Endothelial cell of umbilical vein (primary cell): ENCODE measurements around the gene PLAAT2. TPM values are rescaled to one million over a fixed set of nuclear protein-coding genes. Genes with fewer than 3 reads are reported as not detected.
"Not testable (repeated sequence)": the region's sequence is repeated elsewhere in the genome, so short reads cannot be mapped to it uniquely, and the experiment has no call there.

ENCODE experiments used
- BruUV-seq: library from RNA; stranded (reverse); fragments of 400-500 nt; replicated peaks from 2 replicates; lab custom pipeline; 2021; lab: Mats Ljungman, UMichigan
- CTCF ChIA-PET: fragments of 300-600, 350-600 bp; sonication (Branson Sonifier 250); formaldehyde crosslinking; loops from one replicate; lab custom pipeline; 2021; ENCODE audit warnings: antibody characterized with exemption, inconsistent platforms; lab: Charles Lee
- POLR2A ChIA-PET: fragments of 300-600, 350-600 bp; sonication (Branson Sonifier 250); formaldehyde crosslinking; loops from one replicate; lab custom pipeline; 2021; ENCODE audit warnings: antibody characterized with exemption, inconsistent platforms; lab: Charles Lee
- DNase-seq: peaks from one replicate; pipeline ENCODE4 v3.0.0-alpha.2; 2011; ENCODE audit warnings: low read depth, low spot score
- FAIRE-seq: peaks from 2 replicates; lab custom pipeline; 2011; peaks lifted over from hg19 to GRCh38; lab: Jason Lieb, UNC
- H2AFZ ChIP-seq: 2 replicates; pipeline ENCODE4 v1.6.0; 2012; ENCODE audit warnings: low read depth, low read length, control low read depth, inconsistent platforms
- H3K27ac ChIP-seq: 2 replicates; pipeline ENCODE4 v1.5.1; 2011; ENCODE audit warnings: low read depth, mild to moderate bottlenecking, control low read depth, low read length, moderate library complexity; ENCODE audit not compliant: insufficient read depth
- H3K27me3 ChIP-seq, 2 experiments: 2 replicates each; pipeline versions ENCODE4 v1.6.0 to v1.6.1; 2011; ENCODE audit warnings: low read length in 2 of 2, mixed read lengths in 1 of 2; ENCODE audit not compliant: control insufficient read depth in 2 of 2, insufficient read depth in 2 of 2
- H3K36me3 ChIP-seq, 2 experiments: 2 replicates in 1 of 2; 3 replicates in 1 of 2; pipeline ENCODE4 v1.5.1; 2011; ENCODE audit warnings: low read length in 2 of 2, mild to moderate bottlenecking in 1 of 2, moderate library complexity in 1 of 2; ENCODE audit not compliant: control insufficient read depth in 2 of 2, insufficient read depth in 2 of 2; ENCODE audit errors: extremely low read depth in 1 of 2
- H3K4me1 ChIP-seq: 3 replicates; pipeline ENCODE4 v1.5.1; 2011; ENCODE audit warnings: mild to moderate bottlenecking, low read length; ENCODE audit not compliant: control insufficient read depth, insufficient read depth; ENCODE audit errors: extremely low read depth
- H3K4me2 ChIP-seq: 2 replicates; pipeline ENCODE4 v1.6.1; 2011; ENCODE audit warnings: low read length, control low read depth, mixed read lengths; ENCODE audit not compliant: insufficient read depth
- H3K4me3 ChIP-seq, 3 experiments: fragments of 200-600 bp in 1 of 3; sonication (generic), shearing (Covaris generic) in 1 of 3; replicated peaks in 1 of 3; 2 replicates each; pipeline ENCODE4 v1.5.1; 2011 to 2016; ENCODE audit warnings: control low read depth in 3 of 3, low read length in 3 of 3, mild to moderate bottlenecking in 2 of 3, inconsistent platforms in 1 of 3, low read depth in 1 of 3, moderate library complexity in 1 of 3; ENCODE audit not compliant: insufficient read depth in 1 of 3
- H3K79me2 ChIP-seq: 2 replicates; pipeline ENCODE4 v1.6.0; 2012; ENCODE audit warnings: low read length, inconsistent platforms; ENCODE audit not compliant: control insufficient read depth, insufficient read depth
- H3K9ac ChIP-seq: replicated peaks from 2 replicates; pipeline ENCODE3; 2011; ENCODE audit warnings: low read length, control low read depth; ENCODE audit not compliant: insufficient read depth; ENCODE audit errors: extremely low read depth
- H3K9me1 ChIP-seq: replicated peaks from 3 replicates; pipeline ENCODE4 v1.6.0; 2011; ENCODE audit warnings: mild to moderate bottlenecking, low read length; ENCODE audit not compliant: control insufficient read depth, insufficient read depth; ENCODE audit errors: extremely low read depth
- H3K9me3 ChIP-seq: replicated peaks from 2 replicates; pipeline ENCODE4 v1.5.1; 2012; ENCODE audit warnings: low read length, inconsistent platforms; ENCODE audit not compliant: control insufficient read depth, insufficient read depth
- H4K20me1 ChIP-seq: replicated peaks from 2 replicates; pipeline ENCODE3; 2011; ENCODE audit warnings: mild to moderate bottlenecking, low read length; ENCODE audit not compliant: control insufficient read depth, insufficient read depth; ENCODE audit errors: extremely low read depth
- CTCF ChIP-seq, 2 donors: IDR thresholded peaks; 1 replicate in 1 of 2; 2 replicates in 1 of 2; pipeline ENCODE4 v1.5.1; 2011; ENCODE audit warnings: low read length in 2 of 2, mild to moderate bottlenecking in 2 of 2, moderate library complexity in 2 of 2, control low read depth in 1 of 2, inconsistent platforms in 1 of 2, low read depth in 1 of 2; ENCODE audit not compliant: insufficient read depth in 1 of 2; ENCODE audit errors: extremely low read depth in 1 of 2
- EZH2 ChIP-seq: IDR thresholded peaks from 2 replicates; pipeline ENCODE4 v1.6.1; 2012; ENCODE audit warnings: borderline replicate concordance, low read depth, mild to moderate bottlenecking, moderate library complexity, low read length, inconsistent platforms; ENCODE audit not compliant: severe bottlenecking
- FOS ChIP-seq: IDR thresholded peaks from 2 replicates; pipeline ENCODE4 v1.6.1; 2011; ENCODE audit warnings: mild to moderate bottlenecking, low read length, moderate library complexity, borderline replicate concordance; ENCODE audit not compliant: insufficient read depth
- GATA2 ChIP-seq: IDR thresholded peaks from 2 replicates; pipeline ENCODE4 v1.7.0; 2011; ENCODE audit warnings: low read depth, mild to moderate bottlenecking, moderate library complexity, mixed read lengths, low read length; ENCODE audit not compliant: insufficient read length, insufficient read depth
- JUN ChIP-seq: IDR thresholded peaks from 2 replicates; pipeline ENCODE4 v1.6.1; 2011; ENCODE audit warnings: borderline replicate concordance, low read depth; ENCODE audit not compliant: insufficient read length, insufficient read depth
- MAX ChIP-seq: IDR thresholded peaks from 2 replicates; pipeline ENCODE4 v1.6.1; 2011; ENCODE audit not compliant: insufficient read depth, insufficient read length
- MYC ChIP-seq: IDR thresholded peaks from one replicate; pipeline ENCODE4 v1.6.1; 2011; ENCODE audit warnings: mild to moderate bottlenecking, low read depth, low read length
- POLR2A ChIP-seq: IDR thresholded peaks from 2 replicates; pipeline ENCODE4 v1.6.1; 2012; ENCODE audit warnings: low read depth, mild to moderate bottlenecking, control low read depth, low read length
- POLR2AphosphoS5 ChIP-seq: IDR thresholded peaks from 2 replicates; pipeline ENCODE4 v1.6.1; 2012; ENCODE audit warnings: low read depth, mild to moderate bottlenecking, control low read depth, low read length, moderate library complexity; ENCODE audit not compliant: insufficient read depth
- dilution Hi-C: fragments of 300-500 bp; cut with MboI; formaldehyde crosslinking; loops from one replicate; pipeline ENCODE4 v1.15.0; 2019; ENCODE audit warnings: low sequenced_read_pairs; ENCODE audit not compliant: extremely low pct_ligation_motif_present
- intact Hi-C: fragments of 100-400 bp; cut with micrococcal nuclease; formaldehyde crosslinking; loops from one replicate; pipeline ENCODE4 v1.10.0; 2022
- polyA plus RNA-seq, 4 experiments: library from polyadenylated mRNA; depleted of rRNA in 3 of 4; stranded (reverse) in 3 of 4; unstranded in 1 of 4; fragments of >200 nt; gene quantifications; 2 replicates each; pipeline versions ENCODE4 v1.2.1 to v1.2.3, GENCODE V29; 2011 to 2012; ENCODE audit warnings: missing spikeins in 1 of 4
- total RNA-seq: library from RNA; stranded (reverse); gene quantifications from 2 replicates; pipeline ENCODE4 v1.2.3, GENCODE V29; 2021

Gene PLAAT2
- total and polyA plus RNA-seq, 2 donors (not counting 3 experiments of a cell fraction or from before 2014, with no cell fraction given) = 0.40 TPM; not detected in 1

DNA sequence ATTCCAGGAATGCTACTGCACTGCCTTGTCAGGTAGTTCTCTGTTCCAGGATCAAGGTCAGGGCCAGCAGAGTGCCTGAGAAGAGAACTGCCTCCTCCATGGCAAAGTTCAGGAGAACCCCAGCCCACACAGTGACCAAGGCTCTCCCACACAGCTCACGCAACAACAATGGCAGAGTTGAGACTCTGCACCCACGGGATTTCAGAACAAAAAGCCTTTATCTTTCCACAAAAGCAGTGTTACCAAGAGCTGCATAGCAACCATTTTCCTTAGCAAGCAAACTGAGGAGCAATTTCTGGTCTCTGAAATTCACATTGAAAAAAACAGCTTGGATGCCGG is 40.0 kb upstream of the PLAAT2 start:
- H3K4me1 ChIP-seq = no peaks in the 10 kb centered on the region
- CTCF ChIA-PET = interaction anchor here (1.3 kb wide), 1 partner anchor 33 kb away, joined by 5 read pairs; no protein-coding TSS in a partner anchor
- no peak overlapping the region for H3K4me2 ChIP-seq

GRCh38 chr11:63602290-63603179 is 39.4 kb upstream of the PLAAT2 start:
- H3K79me2 ChIP-seq, H3K36me3 ChIP-seq, BruUV-seq, H3K9me3 ChIP-seq, dilution Hi-C loops, H3K4me3 ChIP-seq, H3K4me2 ChIP-seq, POLR2A ChIA-PET, H3K27me3 ChIP-seq, H3K9ac ChIP-seq, H4K20me1 ChIP-seq, FAIRE-seq, H3K9me1 ChIP-seq, H3K4me1 ChIP-seq, H2AFZ ChIP-seq, H3K27ac ChIP-seq, DNase-seq, intact Hi-C loops: not testable (repeated sequence)
- CTCF ChIA-PET = interaction anchor here (1.5 to 1.7 kb wide), 2 partner anchors 33 to 35 kb away, joined by 4 to 5 read pairs; no protein-coding TSS in a partner anchor

More for the DNA sequence above, 40.0 kb upstream of the PLAAT2 start:
- no peaks in the 10 kb centered on the region for H3K27me3 ChIP-seq
- DNase-seq (no peak), FAIRE-seq (no peak)
- TF ChIP-seq MAX (no peak), EZH2 (no peak), FOS (no peak), MYC (no peak), JUN (no peak), CTCF (IDR thresholded peaks at IDR 0.05; ENCODE audit: extremely low read depth in 1 of 2, insufficient read depth in 1 of 2, low read depth in 1 of 2, low read length in 2 of 2) (no peak), POLR2AphosphoS5 (no peak), POLR2A (no peak), GATA2 (no peak)
- dilution Hi-C loops = no loop called here
- H3K27ac ChIP-seq = no peak overlapping the region
- no TSS peak for BruUV-seq
- no peak overlapping the region for H3K4me3 ChIP-seq
- intact Hi-C loops = no loop called here
- peaks cover 4% of the 10 kb centered on the region for H3K79me2 ChIP-seq
- no peaks in the 10 kb centered on the region for H3K9me1 ChIP-seq
- H3K9ac ChIP-seq = no peak overlapping the region
- no peaks in the 10 kb centered on the region for H4K20me1 ChIP-seq
- POLR2A ChIA-PET = no interaction called here
- no peaks in the 10 kb centered on the region for H3K9me3 ChIP-seq
- H3K36me3 ChIP-seq = no peaks in the 10 kb centered on the region
- no peak overlapping the region for H2AFZ ChIP-seq
